ENCODE measurements around the gene VWA3A.
A peak's percentile ranks its signal among the peaks of the same experiment; 100 is the strongest.
"Not testable (repeated sequence)": the region's sequence is repeated elsewhere in the genome, so short reads cannot be mapped to it uniquely, and the experiment has no call there.

The VWA3A gene

DNA sequence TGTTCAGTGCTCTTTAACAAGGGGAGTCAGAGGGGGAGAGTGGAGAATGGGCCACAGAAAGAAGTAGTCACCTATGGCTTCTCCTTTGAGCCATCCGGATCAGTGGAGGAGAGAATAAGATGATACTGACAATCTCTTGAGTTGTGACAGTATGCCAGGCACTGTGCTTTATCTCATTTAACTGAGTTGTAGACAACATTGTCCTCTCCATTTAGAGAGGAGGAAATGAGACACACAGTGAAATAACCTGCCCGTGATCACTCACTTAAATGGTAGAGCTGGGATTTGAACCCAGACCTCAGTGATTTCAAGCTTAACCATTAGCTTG, 95.9 kb downstream of the VWA3A start:
- no peak for DNase-seq

DNA sequence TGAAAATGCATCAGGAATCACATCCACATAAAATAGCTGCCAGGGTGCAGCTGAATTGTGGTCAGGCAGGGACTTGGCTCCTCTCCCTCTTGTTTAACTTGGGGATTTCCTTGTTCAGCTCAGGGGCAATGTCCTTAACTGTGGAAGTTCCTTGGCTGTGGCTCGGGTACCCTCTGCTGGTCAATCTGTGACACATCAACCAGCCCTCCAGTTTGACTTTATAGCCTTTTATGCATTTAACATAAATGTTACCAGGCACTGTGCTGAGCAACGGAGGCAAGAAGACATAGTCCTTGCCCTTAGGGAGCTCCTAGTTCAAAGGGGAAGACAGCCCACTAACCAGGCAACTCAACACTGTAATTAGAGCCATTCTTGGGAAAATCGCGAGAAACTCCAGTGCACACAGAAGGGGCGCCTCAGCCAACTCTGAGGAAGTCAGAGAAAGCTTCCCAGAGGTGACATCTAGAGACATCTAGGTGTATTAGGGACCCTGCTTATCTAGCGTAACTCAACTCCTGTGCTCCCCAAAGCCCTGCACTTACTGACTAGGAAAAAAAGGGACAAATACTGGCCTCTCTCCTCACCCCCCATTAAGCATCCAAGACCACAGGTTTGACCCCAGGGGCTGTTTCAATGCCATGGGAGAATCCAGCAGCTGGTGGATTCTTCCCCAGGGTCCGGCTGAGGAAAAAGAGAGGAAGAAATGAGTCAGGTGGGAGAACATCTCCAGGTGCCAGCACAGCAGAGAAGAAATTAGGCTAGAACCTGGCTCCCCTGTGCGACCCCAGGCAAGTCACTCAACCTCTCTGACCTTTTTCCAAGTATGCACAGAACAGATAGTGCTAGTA, 96.5 kb downstream of the VWA3A start:
- peak; percentile 56 for DNase-seq

DNA sequence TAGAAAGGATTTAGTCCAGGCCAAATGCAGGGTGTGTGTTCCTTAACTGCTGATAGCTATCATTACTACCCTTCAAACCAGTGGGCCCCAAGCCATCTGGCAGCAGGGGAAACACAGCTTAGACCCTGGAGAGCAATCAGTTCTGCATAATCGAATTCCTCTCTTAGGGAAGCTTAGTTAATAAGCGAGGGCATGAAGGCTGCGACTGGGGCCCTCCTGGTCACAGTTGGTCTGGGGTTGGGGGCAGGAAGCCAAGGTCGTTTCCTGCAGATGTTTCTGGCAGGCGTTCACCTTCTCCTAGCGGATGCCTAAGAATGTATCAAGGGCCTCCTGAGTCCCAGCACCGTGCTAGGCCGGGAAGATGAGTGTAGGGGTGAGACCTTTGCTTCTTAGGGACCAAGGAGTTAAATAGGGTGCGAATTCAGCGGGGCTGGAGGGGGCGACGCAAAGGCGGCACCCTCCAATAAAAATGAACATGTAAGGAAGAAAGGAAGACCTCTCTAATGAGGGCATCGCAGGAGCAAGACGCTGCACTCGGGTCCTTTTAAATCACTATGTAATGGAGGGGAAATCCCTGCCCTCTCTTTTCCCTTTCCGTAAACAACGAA, 97.2 kb downstream of the VWA3A start:
- peak; percentile 42 for DNase-seq

DNA sequence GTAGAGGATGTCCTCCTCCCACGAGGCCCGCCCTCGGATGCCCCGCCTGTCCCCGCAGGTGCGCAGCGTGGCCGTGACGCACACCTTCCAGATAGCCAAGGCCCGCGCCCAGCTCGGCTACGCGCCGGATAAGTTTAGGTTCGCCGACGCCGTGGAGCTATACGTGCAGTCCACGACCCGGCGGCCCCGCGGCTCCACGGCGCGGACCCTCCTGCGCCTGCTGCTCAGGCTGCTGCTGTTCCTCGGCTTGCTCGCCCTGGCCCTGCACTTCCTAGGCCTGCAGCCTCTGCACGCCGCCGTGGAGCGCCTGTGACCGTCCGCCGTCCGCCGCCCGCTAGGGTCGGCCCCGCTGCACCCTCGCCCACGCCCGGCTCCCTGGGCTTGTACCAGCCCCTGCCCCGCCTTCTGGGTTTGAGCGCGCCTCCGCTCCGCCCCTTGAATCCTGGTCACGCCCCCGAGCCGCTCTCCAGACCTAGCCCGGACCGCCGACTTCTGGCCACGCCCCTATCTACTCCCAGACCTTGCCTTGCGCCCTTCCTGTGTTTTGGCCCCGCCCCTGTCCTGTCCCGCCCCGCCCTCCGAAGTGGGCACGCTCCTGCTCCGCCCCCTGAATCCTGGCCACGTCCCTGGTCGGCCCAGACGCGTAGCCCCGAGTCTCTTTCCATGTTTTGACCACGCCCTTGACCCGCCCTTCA, 97.9 kb downstream of the VWA3A start:
- DNase-seq = peak; percentile 85

DNA sequence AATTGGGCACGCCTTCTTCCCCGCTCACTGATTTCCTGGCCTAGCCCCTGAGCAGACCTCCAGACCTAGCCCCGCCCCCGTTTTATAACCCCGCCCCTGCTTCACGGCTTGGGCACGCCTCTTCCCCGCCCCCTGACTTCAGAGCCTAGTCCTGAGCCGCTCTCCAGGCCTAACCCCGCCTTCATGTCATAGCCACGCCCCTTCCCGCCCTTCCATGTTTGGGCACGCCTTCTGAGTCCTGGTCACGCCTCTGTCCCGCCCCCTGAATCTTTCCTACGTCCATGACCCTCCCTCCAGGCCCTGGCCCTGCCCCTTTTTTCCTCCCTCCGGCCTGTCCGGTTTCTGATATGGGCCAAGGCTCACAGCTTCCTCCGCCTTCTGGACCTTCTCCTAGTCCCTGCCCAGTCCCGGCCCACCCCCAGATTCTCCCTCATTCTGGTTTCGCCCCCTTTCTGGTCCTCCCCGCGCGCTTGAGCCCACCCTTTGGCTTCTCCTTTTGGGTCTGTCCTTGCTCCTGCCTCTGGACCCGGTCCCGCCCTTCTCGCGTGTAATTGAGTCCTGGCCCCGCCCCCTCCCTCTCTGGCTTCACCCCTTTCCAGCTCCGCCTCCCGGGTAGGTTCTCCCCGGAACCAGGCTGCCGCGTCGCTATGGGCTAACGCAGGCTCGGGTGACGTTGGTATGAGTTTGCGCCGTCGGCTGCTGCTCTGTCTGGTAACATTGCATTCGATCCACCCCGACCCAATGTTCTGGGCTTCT, 98.6 kb downstream of the VWA3A start:
- peak; percentile 100 for DNase-seq

DNA sequence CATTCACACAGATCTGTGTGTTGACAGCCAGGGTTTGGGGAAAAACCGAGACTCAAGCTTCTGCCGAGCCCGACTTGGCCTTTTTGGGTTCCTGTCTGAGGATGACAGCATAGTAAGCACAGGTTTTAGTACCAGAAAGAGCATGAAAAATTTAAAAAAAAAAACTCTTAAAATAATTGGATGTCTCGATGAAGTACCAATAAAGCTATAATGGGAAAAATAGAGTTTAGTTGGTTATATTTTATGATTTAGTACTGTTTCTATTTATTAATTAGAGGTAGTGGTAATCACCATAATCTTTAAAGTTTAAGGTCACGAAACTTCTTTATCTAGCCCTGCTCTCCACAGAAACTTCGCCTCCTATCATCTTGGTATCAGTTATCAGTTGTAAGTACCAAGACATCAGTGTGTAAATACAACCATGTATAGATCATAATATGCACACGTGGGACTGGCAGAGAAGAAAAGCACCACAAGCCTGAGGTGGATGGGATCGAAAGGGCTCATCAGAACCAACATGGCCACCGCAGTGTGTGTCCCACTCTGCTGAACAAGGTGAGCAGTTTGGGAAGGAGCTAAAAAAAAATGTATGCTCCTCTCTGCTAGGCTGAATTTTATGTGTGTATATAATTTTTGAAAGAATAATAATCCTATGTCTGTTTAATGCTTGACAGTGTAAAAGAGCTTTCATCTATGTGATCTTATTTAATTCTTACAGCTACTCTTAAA, 99.4 kb downstream of the VWA3A start:
- DNase-seq = no peak

DNA sequence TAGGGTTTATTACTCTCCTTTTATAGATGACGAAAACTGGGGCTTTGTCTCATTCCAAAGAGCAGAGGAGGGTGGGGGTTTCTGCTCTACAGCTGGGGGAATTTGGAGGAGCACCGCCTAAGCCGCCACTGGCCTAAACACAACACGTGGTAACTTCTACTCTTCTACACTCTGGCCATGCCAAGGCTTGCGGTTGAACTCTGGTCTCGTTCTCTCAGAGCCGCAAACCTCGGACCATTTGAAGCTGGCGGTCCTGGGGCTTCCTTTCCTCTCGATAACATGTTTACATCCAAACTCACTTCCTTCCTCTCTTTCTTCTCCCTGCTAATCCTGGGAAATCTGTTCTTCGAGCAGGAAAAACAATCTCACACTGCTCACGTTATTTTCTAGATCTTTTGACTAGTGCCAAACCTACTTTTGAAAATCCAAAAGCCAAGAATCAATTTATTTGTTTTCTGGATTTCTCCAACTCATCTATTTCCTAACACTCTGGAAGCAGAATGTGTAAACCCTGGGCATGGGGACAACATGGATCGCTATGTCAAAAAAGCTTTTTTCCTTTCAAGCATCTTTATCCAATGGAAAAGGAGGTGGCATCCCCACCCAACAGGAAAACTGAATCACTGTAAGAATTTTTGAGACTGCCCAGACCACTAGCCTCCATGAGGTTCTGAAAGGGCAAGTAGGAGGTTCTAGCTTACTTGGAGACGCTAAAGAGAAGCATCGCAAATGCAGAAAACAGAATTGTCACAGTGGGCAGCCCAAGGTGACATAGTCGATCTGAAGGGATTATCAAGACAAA, 100.1 kb downstream of the VWA3A start:
- peak; percentile 70 for DNase-seq

DNA sequence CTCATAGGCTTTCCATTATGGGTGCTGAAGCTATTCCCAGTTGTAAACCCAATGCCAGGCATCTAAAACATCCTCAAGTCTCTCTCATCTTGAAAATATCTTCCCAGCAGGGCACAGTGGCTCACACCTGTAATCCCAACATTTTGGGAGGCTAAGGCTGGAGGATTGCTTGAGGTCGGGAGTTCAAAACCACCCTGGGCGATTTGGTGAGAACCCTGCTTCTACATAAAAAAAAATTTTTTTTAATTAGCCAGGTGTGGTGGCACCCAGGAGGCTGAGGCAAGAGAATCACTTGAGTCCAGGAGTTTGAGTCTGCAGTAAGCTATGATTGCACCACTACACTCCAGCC, 100.7 kb downstream of the VWA3A start:
- no peak for DNase-seq

DNA sequence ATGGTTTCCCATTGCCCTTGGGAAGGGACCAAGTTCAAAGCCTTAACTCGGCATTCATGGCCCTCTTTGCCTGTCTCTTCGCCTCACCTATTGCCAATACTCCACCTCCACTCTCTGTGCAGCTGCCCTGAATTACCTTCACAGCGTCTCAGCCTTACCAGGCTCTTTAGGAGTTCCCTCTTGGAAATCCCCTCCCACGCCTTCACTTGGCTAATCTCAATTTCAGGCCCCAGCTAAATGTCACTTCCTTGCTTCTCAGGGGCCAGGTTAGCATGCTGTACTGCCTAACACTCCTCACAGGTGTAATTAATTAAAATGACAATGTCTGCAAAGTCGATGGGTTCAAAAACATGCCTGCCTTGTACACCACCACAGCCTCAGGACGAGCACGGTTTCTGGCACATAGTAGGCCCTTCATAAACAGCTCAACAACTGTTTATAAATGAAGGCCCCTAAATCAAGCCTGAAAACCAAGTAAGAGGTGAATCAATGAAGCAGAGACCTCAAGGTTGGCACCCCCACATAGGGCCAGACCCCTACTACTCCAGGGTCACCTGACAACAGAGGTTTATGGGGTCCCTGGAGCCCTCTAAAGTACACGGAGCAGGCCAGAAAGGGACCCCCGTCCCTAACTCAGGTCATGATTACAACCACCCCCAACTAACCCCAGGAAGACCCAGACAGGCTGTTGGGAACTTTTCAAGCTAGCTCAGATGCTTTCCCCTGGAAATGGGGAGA, 102.5 kb downstream of the VWA3A start:
- DNase-seq = no peak

DNA sequence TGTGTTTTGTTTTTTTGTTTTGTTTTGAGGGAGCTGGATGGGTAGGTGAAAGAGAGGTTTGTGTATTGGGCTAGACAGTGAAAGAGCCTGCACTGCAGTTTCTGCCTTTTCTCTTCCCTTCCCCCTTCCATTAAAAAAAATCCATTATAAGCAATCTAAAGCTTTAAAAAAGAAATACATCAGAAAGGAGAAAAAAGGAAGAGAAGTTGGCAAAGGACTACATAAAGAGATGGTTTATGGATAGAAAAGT, 103.0 kb downstream of the VWA3A start:
- no peak for DNase-seq

DNA sequence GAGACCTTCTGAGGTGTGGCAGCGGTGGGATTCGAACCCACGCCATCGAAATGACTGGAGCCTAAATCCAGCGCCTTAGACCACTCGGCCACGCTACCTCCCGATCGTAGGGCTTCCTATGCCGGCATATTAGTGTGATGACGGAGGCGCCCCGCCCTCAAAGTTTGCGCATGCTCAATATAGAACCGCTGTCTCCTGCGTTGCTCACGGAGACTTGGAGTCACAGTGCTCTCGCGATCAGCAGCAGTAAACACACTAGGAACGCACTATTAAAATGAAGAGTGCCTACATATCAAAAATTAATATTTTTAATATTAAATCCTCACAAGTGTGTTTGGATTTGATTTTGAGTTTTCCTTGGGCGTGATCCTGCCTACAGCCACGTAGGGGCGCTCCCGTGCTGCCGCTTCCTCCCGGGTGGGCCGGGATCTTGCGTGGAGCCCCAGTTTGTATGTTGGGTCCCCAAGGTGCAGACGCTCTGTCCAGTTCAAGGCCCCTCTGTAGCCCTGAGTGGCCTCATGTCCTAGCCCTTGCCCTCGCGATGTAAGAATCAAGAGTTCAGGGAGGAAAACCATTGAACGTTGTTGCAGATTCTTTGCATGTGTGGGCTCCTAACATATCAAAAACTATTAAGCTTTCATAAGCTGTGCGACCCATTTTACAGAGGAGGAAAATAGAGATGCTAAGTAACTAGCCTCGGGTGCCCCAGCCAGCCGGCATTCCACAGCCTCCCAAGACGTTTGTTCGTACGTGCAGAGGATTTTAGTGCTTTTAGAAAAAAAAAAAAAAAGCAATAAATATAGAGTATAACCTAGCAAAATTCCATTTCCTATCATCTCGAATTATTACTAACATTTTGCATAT, 103.6 kb downstream of the VWA3A start:
- DNase-seq = peak; percentile 86

DNA sequence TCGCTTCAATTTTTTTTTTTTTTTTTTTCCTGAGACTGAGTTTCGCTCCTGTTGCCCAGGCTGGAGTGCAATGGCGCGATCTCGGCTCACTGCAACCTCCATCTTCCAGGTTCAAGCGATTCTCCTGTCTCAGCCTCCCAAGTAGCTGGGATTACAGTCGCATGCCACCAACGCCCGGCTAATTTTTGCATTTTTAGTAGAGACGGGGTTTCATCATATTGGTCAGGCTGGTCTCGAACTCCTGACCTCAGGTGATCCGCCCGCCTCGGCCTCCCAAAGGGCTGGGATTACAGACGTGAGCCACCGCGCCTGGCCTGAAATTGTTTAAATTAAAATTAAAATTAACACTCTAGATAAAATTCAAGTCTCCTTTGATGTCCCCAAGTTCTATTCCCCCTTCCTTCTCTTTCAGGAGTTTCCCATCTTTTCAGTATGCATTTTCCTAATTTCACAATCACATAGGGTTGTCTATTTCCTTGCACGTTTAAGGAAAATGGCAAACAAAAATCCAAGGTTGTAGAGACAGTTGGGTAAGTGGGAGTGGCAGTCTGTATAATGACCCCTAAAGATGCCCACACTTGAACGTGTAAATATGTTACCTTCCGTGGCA, 104.3 kb downstream of the VWA3A start:
- DNase-seq = not testable (repeated sequence)

DNA sequence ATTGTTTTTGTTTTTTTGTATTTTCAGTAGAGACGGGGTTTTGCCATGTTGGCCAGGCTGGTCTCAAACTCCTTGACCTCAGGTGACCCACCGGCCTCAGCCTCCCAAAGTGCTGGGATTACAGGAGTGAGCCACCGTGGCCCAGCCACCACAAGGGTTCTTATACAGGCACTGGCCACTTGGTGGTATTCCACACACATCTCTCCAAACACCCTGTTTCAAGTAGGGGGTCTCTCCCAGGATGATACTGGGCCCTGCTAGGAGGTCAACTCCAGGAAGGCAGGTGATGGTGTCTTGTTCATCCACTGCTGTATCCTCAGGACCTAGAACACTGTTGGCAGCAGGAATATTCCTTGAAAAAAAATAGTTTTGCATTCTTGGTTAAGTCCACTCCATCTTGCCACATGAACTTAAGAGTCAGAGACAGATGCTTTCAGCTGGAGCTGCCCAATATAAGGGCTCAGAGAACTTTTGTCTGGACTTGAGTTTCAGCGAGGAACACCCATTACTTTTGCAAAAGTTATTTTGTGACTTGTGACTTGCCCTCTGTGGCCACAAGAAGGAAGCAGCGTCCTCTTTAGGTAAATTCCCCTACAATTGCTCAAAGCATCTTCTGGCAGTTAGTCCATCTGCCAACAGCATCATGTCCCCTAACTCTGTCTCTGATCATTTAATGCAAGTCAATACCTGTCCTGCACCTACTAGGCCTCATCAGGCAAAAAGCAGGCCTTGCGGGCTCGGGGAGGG, 106.4 kb downstream of the VWA3A start:
- no peak for DNase-seq

DNA sequence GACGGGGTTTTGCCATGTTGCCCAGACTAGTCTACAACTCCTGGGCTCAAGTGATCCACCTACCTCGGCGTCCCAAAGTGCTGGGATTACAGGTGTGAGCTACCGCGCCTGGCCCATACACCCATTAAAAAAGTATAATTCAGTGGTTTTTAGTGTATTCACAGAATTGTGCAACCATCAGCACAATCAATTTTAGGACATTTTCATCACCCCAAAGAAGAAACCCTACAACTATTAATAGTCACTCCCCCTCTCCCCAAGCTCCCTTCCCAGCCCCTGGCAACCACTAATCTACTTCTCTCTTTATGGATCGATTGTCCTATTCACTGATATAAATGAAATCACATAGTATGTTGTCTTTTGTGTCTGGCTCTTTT, 109.9 kb downstream of the VWA3A start:
- DNase-seq = no peak

DNA sequence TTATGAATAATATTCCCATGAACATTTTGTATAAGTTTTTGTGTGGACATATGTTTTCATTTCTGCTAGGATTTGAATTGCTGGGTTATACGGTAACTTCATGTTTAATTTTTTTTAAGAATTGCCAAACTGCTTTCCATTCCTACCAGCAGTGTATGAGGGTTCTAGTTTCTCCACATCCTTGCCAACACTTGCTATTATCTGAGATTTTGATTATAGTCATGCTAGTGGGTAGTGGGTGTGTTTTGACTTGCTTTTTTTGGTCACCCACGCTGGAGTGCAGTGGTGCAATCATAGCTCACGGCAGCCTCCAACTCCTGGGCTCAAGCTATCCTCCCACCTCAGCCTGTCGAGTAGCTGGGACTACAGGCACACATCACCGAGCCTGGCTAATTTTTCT, 110.8 kb downstream of the VWA3A start:
- DNase-seq = no peak

DNA sequence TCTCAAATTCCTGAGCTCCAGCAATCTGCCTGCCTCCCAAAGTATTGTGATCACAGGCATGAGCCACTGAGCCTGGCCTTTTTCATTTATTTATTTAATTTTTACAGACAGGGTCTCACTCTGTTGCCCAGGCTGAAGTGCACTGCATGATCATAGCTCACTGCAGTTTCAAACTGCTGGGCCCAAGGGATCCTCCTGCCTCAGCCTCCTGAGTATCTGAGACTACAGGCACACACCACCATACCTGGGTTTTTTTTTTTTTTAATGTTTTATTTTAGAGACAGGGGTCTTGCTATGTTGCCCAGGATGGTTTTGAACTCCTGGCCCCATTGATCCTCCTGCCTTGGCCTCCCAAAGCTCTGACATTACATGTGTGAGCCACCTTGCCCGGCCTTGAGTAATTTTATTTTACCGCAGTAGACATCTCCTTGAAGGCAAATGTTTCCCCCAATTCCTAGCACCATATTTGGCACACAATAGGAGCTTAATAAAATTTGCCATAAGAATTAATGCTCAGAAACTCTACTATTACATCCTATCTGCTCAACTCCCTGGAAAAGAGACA, 111.8 kb downstream of the VWA3A start:
- DNase-seq = no peak

DNA sequence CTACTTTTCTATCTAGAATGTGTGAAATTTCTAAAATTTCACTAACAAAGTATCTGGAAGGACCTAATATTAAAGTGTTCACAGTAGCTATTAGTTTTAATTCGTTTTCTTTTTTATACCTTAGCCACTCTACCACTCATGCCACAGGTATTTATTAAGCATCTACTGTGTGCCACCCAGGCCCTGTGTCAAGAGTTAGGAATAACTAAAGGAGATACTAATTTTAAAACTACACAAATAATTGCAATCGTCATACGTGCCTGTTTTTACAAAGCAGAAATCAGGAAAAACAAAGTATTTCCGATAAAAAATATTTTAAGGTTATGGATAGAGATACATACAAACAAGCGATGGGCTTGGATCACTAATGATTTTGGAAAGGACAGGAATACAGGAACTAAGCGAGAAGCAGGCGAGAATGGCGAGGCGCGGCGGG, 113.3 kb downstream of the VWA3A start:
- DNase-seq = no peak

DNA sequence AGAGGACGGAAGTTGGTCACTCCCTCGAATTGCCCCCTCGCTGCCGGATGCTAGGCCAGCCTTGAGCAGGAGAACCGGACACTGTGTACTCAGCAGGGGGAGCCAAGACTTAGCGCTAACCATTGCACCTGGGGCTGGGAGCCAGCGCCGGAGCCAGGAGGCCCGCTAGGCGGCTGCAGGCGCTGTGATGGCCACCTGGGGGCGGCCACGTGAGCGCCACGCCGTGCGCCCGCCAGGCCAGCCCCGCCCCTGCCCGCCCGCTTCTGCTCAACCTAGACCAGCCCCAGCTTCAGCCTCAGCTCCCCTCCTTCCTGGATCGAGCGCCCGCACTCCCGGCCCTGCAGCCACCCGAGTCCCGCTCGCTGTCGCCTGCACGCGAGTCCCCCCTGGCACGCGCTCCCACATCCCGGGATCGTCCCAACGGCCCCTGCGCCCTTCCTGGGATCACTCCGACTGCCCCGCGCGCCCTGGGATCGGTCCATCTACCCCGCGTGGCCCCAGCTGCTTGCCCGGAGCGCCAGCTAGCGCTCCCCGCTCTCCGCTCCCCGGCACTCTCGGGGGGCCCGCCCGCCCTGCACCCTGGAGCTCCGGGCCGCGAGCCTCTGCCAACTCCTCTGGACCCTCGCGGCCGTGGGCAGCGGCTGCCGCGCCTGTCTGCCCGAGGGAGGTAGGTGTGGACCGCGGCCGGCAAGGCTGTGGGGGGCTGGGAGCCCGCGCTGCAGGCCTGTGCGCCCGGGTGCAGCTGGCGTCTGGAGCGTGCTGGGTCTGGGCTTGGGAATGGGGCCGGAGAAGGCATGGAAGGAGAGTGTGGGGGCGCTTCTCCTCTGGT, 113.9 kb downstream of the VWA3A start, which contains the start of gene EEF2K:
EEF2K (plus strand) TSS at position 266 of the 829 bp plus-strand sequence. CDS start 19,452 bp downstream, outside the sequence.
- DNase-seq = peak; percentile 75

All from activated gamma-delta T cell treated with Interleukin-2 at 50 U/mL for 16 hours (primary cell).